Stimulated activated CD4-positive, alpha-beta T cell treated with anti-CD3 and anti-CD28 coated beads, Interleukin-1b, Interleukin-23, amount 100 ng/mL, for 1 hour (primary cell): ENCODE results near the gene ADGRE2.
"Not testable (repeated sequence)": the region's sequence is repeated elsewhere in the genome, so short reads cannot be mapped to it uniquely, and the experiment has no call there.

Source experiments
- DNase-seq, 2 donors: peaks; one replicate each; pipeline ENCODE4 v3.0.0-alpha.2; 2020; ENCODE audit warnings: low read depth in 2 of 2

The ADGRE2 gene

DNA sequence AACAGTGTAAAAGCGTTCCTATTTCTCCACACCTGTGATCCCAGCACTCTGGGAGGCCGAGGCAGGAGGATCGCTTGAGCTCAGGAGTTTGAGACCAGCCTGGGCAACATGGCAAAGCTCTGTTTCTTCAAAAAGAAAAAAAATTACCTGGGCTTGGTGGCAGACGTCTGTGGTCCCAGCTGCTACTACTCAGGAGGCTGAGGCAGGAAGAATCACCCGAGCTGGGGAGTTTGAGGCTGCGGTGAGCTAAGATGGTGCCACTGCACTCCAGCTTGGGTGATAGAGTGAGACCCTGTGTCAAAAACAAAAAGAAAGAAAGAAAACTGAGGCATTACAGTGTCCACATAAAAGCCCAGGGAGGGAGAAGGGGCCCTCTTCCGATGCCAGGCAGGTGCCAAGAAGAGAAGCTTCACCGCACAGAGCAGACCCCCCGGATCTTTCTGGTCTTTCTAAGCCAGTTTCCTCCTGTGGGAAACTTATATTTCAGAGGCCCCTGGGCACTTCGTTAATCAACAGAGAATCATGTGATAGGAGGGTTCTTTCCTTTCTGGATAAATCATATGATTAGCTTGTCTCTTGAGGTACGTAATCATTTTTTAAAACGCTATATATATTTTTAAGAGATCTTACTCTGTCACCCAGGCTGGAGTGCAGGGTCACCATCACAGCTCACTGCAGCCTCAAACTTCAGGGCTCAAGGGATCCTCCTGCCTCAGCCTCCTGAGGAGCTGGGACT lies at the start of gene ADGRE2:
Gene ADGRE2, minus strand, starts transcription at position 451 of the 736 bp plus-strand sequence. CDS start 1,804 bp downstream, outside the sequence.
- not testable (repeated sequence) for DNase-seq

DNA sequence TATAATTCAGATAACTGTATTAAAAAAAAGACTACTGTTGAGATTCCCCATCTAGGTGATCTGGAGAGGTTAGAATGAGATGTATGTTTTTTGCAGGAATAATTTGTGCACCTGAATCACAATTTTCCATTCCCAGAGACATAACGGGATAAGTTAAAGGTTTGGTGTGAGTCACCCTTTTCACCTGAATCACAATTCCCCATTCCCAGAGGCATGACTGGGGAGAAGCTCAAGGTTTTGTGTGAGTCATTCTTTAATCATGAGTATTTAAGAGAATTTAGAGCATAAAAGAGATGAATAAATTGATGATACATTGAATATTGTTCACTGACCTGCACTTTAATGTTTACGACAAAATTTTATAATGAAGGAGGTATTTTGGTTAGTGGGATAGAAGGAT lies 47.6 kb upstream of the ADGRE2 start:
- no peak for DNase-seq

DNA sequence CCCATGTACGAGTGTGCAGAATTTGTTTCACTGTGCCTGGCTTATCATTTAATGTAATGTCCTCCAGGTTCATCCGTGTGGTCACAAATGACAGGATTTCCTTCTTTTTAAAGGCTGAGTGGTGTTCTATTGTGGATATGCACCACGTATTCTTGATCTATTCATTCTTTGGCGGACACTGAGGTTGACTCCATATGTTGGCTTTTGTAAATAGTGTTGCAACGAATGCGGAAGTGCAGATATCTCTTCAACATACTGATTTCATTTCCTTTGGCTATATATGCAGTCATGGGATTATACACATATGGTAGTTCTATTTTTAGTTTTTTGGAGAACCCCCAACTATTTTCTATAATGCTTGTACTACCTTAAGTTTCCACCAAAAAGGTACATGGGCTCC lies 43.6 kb upstream of the ADGRE2 start:
- no peak for DNase-seq

DNA sequence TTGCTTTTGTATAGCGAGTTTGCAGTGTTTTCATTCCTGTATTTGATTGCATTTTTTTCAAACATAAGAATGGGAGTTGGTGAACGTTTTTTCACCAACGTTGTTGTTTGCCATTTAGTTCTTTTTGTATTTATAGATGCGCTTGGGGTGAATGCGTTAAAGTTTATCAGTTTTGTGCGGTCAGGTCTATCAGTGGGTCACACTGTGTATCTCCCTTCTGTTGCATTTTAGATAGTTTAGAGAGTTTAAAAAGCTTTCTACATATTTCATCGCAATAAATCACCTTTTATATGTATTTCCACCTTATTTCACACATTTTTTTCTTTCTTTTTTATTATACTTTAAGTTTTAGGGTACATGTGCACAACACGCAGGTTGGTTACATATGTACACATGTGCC lies 40.2 kb upstream of the ADGRE2 start:
- no peak for DNase-seq

DNA sequence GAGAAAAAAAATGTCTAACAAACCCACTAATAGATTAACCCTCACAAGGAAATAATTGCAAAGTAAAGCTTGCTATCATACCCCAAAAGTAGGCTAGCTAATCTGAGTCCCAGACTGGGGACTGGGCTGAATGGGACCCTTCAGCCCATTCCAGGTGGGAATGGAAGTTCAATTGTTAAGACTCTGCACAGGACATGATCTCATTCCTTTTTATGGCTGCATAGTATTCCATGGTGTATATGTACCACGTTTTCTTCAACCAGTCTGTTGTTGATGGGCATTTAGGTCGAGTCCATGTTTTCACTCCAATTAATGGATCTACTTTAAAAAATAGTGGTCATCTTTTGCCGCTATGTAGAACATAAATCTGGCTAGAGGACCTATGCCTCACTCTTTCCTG lies 38.7 kb upstream of the ADGRE2 start:
- DNase-seq, result no peak

DNA sequence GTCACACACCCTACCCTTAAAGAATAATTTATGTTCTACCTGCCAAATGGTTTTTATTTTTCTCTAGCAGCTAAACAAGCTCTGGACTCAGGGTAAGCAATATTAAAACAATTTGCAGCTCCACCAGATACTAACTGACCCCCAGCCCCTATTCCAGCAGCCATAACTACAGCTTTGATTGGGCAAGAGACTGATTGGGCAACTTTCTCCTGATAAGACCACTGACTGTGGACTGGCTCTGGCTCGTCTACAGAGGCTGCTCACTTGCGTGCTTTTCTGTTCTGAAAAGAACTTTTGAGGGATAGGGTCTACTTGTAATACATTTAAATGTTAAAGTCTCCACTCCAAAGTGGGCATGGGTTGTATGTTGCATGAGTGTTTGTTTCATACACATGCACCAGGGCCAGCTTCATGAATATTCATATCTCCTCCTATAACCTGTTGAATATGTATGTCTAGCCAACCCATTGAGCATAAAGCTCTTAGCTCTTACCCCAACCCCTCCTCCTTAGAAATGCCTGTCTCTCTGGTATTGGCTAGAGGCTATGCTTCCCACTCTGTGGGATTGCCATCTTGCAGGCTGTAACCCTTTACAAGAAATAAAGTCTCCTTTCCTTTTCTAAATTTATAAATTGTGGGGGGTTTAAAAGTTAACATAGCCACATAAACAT lies 36.8 kb upstream of the ADGRE2 start:
- DNase-seq, result no peak

DNA sequence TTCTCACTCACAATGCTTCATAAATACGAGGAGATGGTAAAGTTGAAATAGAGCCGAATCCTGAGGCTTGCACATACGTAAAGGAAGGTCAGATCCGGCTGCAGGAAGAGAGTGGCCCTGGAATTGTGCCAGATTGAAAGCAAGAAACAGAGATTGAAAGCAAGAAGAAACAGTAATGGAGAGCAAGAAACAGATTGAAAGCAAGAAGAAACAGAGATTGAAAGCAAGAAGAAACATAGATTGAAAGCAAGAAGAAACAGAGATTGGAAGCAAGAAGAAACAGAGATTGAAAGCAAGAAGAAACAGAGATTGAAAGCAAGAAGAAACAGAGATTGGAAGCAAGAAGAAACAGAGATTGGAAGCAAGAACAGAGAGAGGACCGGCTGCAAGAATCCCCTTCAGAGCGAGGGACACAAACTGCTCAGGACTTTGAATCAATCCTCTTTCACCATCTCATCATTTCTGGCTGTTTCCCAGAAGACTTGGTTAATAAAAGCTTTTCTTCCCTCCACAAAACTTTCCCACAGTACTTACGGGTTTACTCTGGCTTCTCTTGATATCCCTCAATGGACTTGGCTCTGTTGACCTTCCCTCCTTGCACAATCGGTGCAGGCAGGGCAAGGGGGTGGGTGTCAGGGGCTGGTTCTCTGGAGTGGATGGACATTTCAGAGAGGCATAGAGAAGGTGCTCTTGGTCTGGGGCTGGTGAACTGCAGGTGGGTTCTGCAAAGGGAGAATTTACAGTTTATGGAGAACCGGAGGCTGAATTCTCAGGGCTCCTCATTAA lies 31.1 kb upstream of the ADGRE2 start:
- DNase-seq, result no peak

DNA sequence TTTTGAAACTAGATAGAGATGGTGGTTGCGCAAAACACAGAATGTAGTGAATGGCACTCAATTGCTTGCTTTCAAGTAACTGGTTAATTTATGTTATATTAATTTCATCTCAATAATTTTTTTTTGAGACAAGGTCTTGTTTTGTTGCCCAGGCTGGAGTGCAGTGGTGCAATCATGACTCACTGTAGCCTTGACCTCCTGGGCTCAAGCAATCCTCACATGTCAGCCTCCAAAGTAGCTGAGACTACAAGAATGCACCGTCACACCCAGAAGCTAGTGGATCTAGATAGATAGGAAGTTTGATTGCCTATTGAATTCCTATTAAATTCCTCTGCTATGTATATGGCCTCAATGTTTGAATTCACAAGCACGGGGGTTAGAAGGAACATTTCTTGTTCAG lies 26.4 kb upstream of the ADGRE2 start:
- no peak for DNase-seq

DNA sequence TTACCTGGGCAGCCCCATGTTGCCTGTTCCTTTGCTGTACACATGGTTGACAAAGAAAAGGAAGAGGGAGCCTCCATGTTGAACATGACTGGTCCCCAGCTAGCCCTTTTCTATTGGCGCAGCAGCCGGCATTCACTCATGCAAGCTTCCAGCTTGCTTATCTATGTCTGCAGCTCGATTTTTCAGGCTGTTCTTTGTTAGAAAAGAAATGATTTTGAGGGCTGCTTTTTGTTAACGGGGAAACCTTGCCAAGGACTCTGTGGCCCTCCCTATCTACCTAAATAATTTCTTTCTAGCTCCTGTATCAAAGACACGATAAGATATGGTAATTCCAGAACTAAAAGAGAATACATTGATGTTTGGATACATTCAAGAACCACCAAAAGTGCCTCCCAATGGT lies 20.4 kb upstream of the ADGRE2 start:
- DNase-seq, result no peak

DNA sequence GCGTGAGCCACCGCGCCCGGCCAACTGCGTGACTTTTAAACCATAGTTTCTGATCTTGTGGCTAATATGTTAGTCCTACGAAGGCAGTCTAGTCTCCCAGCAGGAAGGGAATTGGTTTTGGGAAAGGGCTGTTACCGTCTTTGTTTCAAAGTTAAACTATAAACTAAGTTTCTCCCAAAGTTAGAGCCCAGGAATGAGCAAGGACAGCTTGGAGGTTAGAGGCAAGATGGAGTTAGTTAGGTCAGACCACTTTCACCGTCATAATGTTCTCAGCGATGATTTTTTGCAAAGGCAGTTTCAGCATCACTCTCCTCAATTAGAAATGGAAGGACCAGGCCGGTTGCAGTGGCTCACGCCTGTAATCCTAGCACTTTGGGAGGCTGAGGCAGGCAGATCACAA lies 17.7 kb upstream of the ADGRE2 start:
- DNase-seq, result no peak

DNA sequence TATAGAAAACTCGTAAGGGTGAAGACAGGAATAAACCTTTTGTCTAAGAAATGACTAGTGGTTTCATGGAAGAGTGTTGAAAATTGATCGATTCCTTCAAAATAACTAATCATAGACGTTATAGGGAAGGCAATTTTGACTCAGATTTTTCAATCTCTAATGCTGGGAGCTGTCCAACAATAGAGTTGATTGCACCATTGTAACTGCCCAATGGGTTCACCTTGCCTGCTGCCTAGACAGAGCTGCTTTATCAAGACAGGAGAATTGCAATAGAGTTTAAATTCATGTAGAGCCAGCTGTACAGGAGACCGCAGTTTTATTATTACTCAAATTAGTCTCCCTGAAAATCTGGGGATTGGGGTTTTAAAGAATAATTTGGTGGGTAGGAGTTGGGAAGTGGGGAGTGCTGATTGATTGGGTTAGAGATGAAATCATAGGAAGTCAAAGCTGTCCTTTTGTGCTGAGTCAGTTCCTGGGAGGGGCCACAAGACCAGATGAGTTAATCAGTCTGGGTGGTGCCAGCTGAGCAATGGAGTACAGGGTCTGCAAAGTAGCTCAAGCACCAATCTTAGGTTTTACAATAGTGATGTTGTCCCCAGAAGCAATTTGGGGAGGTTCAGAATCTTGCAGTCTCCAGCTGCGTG lies 16.8 kb upstream of the ADGRE2 start:
- no peak for DNase-seq

DNA sequence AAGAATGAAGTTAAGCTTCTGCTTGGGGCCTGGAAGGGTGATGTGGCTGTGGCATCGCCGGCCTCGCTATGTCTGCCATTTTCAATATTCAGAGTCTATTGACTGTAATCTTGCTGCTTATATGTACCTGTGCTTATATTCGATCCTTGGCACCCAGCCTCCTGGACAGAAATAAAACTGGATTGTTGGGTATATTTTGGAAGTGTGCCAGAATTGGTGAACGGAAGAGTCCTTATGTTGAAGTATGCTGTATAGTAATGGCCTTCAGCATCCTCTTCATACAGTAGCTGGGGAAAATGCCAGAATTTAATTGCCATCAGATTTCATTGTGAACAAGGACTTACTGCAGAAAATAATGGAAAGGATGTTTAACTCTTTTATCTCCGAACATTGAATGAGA lies 13.9 kb upstream of the ADGRE2 start:
- not testable (repeated sequence) for DNase-seq

DNA sequence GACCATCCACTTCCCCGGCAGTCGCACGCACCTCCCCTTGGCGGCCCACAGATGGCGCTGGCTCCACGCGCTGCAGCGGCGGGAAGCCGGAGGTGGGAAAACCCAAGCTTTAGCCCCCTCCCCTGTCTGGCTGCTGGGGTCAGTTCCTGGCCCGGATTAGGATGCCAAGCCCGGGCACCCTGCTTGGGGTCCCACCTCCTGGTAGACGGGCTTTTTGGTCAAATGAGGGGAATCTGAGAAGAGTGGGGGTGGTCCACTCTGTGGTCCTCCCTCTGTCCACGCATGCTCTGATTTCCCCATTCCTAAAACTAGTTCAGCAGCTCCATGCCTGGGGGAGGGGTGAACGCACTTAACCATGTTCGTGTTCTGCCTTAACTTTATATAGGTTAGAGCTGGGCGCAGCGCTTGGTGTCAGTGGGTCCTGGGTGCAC lies 8.1 kb upstream of the ADGRE2 start:
- no peak for DNase-seq

DNA sequence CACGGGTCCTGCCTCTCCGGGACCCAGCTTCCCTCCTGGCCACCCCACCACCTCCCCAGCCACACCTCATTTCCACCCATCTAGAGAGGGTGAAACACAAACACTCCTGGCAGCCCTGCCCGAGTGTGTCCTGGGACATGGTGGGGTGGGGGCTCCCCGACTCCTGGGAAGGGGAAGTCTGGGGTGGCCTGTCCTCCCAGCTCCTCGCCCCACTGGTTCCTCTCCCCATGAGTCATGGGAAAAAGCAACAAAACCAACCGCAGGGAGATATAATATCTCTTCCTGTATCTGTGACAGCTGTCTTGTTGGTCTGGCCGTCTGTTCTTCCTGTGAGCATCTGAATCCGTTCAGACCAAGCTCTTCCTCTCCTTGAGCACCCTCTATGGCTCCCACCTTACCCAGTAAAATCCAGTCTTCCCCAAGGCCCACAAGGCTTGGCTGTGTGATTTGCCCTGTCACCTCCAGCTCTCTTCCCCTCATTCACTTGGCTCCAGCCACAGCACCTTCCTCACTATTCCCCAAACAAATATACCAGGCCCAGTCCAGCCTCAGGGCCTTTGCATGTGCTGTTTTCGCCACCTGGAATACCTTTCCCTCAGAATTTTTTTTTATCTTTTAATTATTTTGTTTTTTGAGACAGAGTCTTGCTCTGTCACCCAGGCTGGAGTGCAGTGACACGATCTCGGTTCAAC lies 6.9 kb upstream of the ADGRE2 start:
- DNase-seq, result not testable (repeated sequence)

DNA sequence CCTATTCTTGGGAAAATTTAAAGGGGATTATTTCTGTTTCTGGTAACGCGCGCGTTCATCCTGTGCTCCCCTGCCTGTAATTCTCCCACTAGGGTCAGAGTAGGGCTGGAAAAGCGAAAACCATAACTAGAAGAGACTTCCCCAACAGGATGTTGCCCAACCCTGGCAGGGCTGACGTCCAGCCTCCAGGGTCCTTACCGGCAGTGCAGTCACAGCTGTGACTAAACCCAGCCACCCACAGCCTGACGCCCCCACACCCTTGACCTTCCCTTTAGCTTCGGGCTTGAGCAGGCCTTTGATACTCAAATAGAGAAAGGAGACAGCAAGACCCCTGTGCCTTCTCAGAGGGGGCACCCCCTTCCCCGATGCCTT lies 6.4 kb upstream of the ADGRE2 start:
- not testable (repeated sequence) for DNase-seq

DNA sequence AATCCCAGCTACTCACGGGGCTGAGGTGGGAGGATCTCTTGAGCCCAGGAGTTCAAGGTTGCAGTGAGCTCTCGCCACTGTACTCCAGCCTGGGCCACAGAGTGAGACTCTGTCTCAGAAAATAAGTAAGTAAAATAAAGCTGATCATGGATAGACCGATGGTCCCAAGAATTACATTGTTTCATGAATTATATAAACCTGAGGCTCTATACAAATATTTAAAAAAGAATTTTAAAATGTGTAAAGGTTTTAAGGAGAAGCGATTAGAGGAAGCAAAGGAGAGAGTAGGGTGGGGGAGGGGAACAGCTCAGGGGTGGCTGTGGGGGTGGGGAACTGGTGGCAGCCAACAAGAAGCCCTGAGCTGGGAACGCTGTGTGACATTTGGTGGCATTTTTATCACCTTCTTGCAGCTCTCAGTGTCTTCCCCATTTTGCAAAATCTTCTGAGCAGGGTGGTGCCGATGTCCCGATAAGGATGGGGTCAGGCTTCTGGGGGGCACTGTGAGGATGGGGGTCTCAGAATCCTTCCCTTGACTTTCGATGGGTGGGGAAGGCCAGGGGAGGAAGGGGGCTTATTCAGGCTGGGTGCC lies 5.1 kb upstream of the ADGRE2 start:
- not testable (repeated sequence) for DNase-seq

DNA sequence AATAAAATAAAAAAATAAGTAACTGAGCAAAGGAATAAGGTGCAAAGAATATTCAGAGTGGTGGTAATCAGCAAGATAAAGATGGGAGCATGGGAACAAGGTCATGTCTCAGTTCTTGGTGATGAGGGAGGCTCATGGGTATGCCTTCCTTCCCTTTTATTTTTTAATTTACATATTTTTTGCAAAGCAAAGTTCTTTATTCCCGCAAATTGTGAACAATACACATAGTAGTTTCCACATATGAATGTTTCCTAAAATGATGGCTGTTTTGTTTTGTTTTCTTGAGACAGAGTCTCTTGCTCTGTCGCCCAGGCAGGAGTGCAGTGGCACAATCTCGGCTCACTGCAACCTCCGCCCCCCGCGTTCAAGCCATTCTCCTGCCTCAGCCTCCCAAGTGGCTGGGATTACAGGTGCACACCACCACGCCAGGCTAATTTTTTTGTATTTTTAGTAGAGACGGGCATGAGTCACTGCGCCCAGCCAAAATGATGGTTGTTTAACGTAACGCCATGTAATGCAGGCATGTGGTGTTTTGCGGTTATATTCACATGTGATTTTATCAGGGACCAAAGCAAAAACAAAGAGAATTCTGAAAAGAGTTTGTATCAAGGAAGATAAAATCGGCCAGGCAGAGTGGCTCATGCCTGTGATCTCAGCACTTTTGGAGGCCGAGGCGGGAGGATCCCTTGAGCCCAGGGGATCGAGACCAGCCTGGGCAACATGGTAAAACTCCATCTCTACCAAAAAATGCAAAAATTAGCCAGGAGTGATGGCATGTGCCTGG lies 4.5 kb upstream of the ADGRE2 start:
- no peak for DNase-seq

DNA sequence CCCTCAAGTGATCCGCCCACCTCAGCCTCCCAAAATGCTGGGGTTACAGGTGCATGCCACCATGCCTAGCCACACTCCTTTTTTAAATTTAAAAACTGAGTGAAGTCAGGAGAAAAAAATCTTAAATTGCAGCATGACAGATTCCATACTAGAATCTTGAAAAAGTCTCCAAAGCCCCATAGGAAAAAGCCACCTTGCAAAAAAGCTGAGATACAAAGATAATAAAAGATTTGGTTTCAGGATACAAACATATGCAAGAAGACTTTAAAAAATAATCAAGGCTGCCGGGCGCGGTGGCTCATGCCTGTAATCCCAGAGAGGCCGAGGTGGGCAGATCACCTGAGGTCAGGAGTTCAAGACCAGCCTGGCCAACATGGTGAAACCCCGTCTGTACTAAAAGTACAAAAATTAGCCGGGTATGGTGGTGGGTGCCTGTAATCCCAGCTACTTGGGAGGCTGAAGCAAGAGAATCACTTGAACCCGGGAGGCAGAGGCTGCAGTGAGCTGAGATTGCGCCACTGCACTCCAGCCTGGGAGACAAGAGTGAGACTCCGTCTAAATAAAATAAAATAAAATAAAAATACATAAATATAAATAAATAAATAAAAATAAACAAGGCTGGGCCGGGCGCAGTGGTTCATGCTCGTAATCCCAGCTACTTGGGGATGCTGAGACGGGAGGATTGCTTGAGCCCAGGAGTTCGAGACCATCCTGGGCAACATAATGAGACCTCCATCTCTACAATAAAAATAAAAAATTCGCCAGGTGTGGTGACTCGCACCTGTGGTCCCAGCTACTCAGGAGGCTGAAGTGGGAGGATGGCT lies 3.6 kb upstream of the ADGRE2 start:
- not testable (repeated sequence) for DNase-seq

DNA sequence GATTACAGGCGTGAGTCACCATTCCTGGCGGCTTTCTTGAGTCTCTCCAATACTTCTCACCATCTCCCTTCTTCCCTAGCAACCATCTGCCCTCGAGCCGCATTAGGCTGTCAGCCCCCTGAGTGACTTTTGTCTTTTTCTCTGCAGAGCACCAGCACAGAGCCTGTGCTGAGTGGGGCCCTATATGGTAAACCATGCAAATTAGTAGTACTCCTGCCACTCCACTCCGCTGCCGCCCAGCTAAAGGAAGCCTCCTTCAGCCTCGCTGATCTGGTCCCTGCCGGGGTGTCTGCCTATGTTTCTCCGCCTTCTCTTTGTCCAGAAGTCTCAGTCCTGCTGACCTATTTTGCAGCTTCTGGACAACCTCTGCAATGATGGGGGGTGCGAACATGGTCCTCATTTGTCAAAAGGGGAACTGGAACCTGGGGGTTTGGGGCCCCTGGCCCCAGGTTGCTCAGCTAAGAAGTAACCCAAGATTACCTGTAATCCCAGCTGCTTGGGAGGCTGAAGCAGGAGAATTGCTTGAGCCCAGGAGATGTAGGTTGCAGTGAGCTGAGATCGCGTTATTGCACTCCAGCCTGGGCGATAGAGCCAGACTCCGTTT lies 2.4 kb upstream of the ADGRE2 start:
- not testable (repeated sequence) for DNase-seq
